HG03097 (cell line): ENCODE results near the gene SLC12A6.

Experiments
- ATAC-seq: cut with Tn5 transposase; IDR thresholded peaks from one replicate; pipeline ENCODE4 v1.9.1; 2021; ENCODE audit not compliant: unreplicated experiment, low FRiP score

SLC12A6 gene

GRCh38 chr15:34332553-34333120 lies 4.9 kb downstream of the SLC12A6 start:
- ATAC-seq: no peak

- no peak for ATAC-seq
Measured at GRCh38 chr15:34331809-34332208, 5.8 kb downstream of the SLC12A6 start.

GRCh38 chr15:34330279-34330678 lies 7.3 kb downstream of the SLC12A6 start:
- ATAC-seq: no peak

GRCh38 chr15:34329006-34329405 lies 8.6 kb downstream of the SLC12A6 start:
- no peak for ATAC-seq

- no peak for ATAC-seq
Measured at GRCh38 chr15:34327906-34328305, 9.7 kb downstream of the SLC12A6 start.

GRCh38 chr15:34325368-34325767 lies 12.2 kb downstream of the SLC12A6 start:
- no peak for ATAC-seq

- no peak for ATAC-seq
Measured at GRCh38 chr15:34324933-34325332, 12.6 kb downstream of the SLC12A6 start.

- ATAC-seq: no peak
Measured at GRCh38 chr15:34323217-34323616, 14.4 kb downstream of the SLC12A6 start.

- no peak for ATAC-seq
Measured at GRCh38 chr15:34318277-34319079, 19.1 kb downstream of the SLC12A6 start.

- no peak for ATAC-seq
Measured at GRCh38 chr15:34314491-34315490, 22.8 kb downstream of the SLC12A6 start.

GRCh38 chr15:34311563-34311962 lies 26.0 kb downstream of the SLC12A6 start:
- no peak for ATAC-seq

GRCh38 chr15:34304613-34305012 lies 33.0 kb downstream of the SLC12A6 start:
- ATAC-seq: no peak

GRCh38 chr15:34301058-34301457 lies 36.5 kb downstream of the SLC12A6 start:
- ATAC-seq: no peak

- no peak for ATAC-seq
Measured at GRCh38 chr15:34297059-34297458, 40.5 kb downstream of the SLC12A6 start.

- ATAC-seq: no peak
Measured at GRCh38 chr15:34292621-34293020, 45.0 kb downstream of the SLC12A6 start.

GRCh38 chr15:34284937-34285336 lies 52.6 kb downstream of the SLC12A6 start:
- no peak for ATAC-seq

GRCh38 chr15:34282384-34282783 lies 55.2 kb downstream of the SLC12A6 start:
- ATAC-seq: no peak

- no peak for ATAC-seq
Measured at GRCh38 chr15:34280193-34280592, 57.4 kb downstream of the SLC12A6 start.

GRCh38 chr15:34279368-34279767 lies 58.2 kb downstream of the SLC12A6 start:
- ATAC-seq: no peak

GRCh38 chr15:34275721-34276120 lies 61.9 kb downstream of the SLC12A6 start:
- no peak for ATAC-seq

- ATAC-seq: no peak
Measured at GRCh38 chr15:34275154-34275553, 62.4 kb downstream of the SLC12A6 start.
